ENCODE data around the gene ZBTB11.

- TF ChIP-seq CTCF (IDR thresholded peaks at IDR 0.05) (no peak), RCOR1 (IDR thresholded peaks at IDR 0.05; ENCODE audit: low read length) (no peak), EP300 (IDR thresholded peaks at IDR 0.05; ENCODE audit: borderline replicate concordance in 1 of 2, low read depth in 1 of 2, low read length in 1 of 2) (no peak), REST (IDR thresholded peaks at IDR 0.05; ENCODE audit: low read depth, low read length) (no peak), EZH2phosphoT487 (IDR thresholded peaks at IDR 0.05; ENCODE audit: borderline replicate concordance, low read depth) (no peak)
Measured at GRCh38 chr3:101617478-101617877, 59.5 kb downstream of the ZBTB11 start.
